ENCODE data around the gene FSHR.

FSHR gene

DNA sequence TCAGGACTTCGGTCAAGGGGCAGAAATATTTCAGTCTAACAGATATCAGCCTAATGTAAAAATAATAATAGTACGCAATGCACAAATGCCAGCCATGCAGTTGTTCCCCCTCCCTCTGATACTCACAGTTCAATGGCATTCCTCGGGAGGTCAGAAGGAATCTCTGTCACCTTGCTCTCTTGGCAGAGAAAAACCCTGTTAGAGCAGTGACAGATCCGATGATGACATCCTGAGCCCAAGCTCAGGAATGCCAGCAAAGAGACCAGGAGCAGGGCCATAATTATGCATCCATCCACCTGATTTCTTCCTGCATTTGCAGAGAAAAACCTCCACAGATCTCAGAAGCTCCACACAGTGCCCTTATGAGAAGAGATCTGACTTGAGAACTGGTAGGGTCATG, at the start of gene FSHR:
Gene FSHR (minus strand): TSS at position 376 of the 400 bp plus-strand sequence. CDS start 98 bp downstream, at position 278.
- DNase-seq (ENCODE audit: low read depth in 3 of 3, low spot score in 1 of 3): no peak

GRCh38 chr2:49199266-49199665, 45.0 kb upstream of the FSHR start:
- DNase-seq (ENCODE audit: low read depth in 3 of 3, low spot score in 1 of 3): no peak

- DNase-seq (ENCODE audit: low read depth in 3 of 3, low spot score in 1 of 3): no peak
Observed at GRCh38 chr2:49194701-49195100, 40.4 kb upstream of the FSHR start.

DNA sequence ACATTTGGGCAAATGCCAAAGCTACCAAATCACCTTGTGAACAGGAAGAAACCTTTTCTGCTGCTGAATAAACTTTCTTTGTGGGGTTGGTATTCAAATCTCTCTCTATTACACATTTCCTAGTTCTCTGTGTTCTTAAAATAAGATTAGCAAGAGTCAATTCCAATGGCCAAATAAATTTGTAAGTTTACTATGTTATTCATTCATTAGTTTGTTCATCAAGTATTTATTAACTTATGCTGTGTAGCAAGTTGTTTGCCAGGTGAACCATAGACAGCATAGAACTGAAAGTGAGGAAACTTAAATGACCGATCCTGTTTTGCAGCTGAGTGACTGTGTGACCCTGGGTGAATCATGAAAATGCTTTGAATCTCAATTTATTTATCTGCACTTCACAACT, 37.7 kb upstream of the FSHR start:
- no peak for DNase-seq (ENCODE audit: low read depth in 3 of 3, low spot score in 1 of 3)

DNA sequence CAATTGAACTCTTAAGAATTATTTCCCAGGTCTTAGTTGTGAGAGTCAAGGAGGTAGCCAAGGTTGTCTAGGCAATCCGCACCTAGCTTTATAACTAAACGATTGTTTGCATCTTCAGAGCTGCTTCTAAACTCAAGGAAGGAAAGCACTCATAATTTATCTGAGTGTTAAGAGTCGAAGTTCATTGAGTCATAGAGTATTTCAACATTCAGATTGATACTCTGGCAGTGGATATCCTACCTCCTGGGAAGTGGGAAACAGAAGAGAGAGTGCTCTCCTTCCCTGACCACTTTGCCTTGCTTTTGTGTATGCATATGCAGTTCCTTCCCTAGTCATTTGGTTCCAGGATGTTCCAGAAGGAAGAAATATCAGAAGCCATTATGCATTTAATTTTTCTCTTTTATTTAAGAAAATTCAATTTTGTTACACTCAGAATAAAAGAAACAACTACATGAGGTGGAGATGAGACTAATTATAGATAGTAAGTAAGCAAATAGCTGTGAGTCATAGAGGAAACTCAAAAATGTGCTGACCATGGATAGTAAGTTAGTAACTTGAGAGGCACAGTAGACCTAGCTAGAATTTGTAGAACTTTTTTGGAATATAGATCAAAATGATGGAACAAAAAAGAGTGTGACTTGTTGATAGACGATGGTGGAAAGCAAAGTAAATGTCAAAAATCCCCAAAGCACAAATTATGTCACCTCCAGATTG, 35.4 kb upstream of the FSHR start:
- DNase-seq (ENCODE audit: low read depth in 3 of 3, low spot score in 1 of 3): no peak

GRCh38 chr2:49186050-49186648, 31.8 kb upstream of the FSHR start:
- DNase-seq (ENCODE audit: low read depth in 3 of 3, low spot score in 1 of 3): no peak

- no peak for DNase-seq (ENCODE audit: low read depth in 3 of 3, low spot score in 1 of 3)
Observed at GRCh38 chr2:49178656-49179055, 24.3 kb upstream of the FSHR start.

DNA sequence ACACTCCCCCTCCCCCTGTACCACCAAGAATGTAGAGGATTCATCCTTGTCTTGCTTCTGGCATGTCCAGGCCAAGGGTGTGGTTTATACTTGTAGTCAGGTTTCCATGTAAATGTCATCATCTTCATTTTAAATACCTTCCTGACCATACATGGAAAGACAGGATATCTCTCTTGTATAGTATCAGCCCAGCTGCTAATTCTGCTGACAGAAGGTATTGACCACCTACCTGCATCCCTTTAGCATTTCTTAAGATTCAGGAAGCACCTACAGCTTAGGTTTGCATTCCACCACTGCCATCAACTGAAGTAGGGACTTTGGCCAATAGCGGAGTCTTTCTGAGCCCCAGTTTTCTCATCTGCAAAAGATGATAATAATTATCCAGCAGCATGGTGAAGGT, 22.9 kb upstream of the FSHR start:
- DNase-seq (ENCODE audit: low read depth in 3 of 3, low spot score in 1 of 3): no peak

- no peak for DNase-seq (ENCODE audit: low read depth in 3 of 3, low spot score in 1 of 3)
Observed at GRCh38 chr2:49175831-49176230, 21.5 kb upstream of the FSHR start.

DNA sequence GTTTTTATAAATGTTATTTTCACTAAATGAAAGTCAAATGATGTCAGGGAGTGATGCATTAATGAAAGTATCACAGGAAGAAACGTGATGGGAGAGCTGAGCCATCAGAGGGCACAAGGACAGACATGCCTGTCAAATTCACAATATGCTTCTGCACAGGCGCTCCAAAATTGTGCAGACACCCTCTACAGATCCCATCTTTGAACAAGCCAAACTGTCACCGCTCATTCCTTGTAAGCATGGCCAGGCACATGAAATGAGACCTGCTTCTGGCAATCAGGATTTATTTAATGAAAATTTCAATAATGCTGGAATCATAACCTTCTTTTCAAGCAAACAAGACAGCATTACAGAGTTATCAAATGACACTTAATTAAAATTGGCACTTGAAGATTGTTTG, 20.4 kb upstream of the FSHR start:
- no peak for DNase-seq (ENCODE audit: low read depth in 3 of 3, low spot score in 1 of 3)

GRCh38 chr2:49167131-49167530, 12.8 kb upstream of the FSHR start:
- DNase-seq (ENCODE audit: low read depth in 3 of 3, low spot score in 1 of 3): no peak

- DNase-seq (ENCODE audit: low read depth in 3 of 3, low spot score in 1 of 3): no peak
Observed at GRCh38 chr2:49165662-49166061, 11.3 kb upstream of the FSHR start.

GRCh38 chr2:49164729-49165128, 10.4 kb upstream of the FSHR start:
- DNase-seq (ENCODE audit: low read depth in 3 of 3, low spot score in 1 of 3): no peak

GRCh38 chr2:49162151-49162550, 7.8 kb upstream of the FSHR start:
- no peak for DNase-seq (ENCODE audit: low read depth in 3 of 3, low spot score in 1 of 3)

- DNase-seq (ENCODE audit: low read depth in 3 of 3, low spot score in 1 of 3): no peak
Observed at GRCh38 chr2:49154891-49155290, 576 bp upstream of the FSHR start.

DNA sequence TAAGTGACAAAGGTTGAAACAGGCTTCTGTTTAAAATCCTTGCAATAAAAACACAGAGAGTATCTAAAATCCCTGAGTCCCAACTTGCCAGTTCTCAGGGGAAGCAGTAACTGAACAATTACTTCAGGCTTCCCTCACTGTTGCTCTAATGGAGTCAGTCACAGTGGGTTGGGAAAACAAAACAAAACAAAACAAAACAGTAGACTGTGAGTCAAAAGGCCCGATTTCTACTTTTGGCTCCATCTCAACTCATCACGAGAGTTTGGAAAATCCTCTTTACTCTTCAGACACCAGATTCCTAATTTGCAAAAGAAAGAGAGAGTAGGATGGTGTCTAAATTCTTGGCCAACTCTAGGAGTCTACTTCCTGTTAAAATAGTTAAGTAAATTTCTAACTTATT, 1.1 kb downstream of the FSHR start:
- no peak for DNase-seq (ENCODE audit: low read depth in 3 of 3, low spot score in 1 of 3)

- no peak for DNase-seq (ENCODE audit: low read depth in 3 of 3, low spot score in 1 of 3)
Observed at GRCh38 chr2:49152824-49153223, 1.5 kb downstream of the FSHR start.

DNA sequence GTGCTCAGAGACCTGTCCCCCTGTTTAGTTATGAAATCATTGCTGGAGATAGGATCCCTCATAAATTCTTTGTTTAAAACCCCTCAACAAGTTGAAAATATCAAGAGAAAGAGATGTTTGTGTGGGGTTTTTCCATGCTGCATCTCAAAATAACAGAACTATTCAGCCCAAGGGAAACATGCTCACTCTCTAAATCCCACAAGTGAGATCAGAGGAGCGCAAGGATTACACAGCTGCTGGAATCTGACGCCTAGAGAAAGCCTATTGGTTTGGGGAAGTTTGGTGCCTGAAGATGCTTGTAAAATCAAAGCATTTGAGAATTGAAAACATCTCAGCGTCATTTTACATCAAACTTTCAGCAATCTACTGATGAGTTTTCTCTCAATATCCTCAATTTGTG, 7.9 kb downstream of the FSHR start:
- DNase-seq (ENCODE audit: low read depth in 3 of 3, low spot score in 1 of 3): no peak

GRCh38 chr2:49131801-49132200, 22.5 kb downstream of the FSHR start:
- no peak for DNase-seq (ENCODE audit: low read depth in 3 of 3, low spot score in 1 of 3)

DNA sequence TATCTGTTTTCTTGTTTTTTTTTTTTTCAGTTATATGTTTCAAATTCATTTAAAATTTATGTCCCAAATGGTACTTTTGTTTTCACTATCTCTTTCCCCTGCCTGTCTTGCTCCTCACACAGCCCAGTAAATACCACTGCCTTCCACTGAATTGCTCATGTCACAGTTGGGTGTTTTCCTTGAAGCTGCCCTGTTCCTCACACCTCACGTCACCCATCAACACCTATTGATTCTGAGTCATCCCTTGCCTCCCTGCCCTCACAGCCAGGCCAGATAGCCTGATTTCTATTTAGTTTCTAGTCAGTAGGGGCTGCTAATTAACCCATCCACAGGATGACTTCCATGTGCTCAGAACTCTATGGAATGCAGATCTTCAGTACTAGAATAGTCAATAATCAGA, 25.3 kb downstream of the FSHR start:
- no peak for DNase-seq (ENCODE audit: low read depth in 3 of 3, low spot score in 1 of 3)

DNA sequence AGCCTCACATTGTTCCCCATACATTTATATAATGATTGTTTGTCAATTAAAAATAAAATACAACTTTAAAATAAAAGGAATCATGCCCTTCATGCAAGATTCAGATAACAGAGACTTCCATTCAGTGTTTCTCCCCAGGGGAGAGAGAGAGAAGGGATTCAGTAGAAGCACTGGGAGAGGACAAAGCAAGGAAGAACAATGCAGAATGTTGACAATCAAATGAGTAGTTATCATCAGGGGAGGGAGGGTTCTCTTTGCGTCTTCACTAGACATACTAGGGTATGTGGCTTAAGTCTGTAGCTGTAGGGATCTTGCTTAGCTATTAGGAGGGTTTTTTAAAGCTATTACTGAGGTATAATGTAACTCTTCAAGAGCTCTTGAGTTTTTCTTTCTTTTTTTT, 30.7 kb downstream of the FSHR start:
- no peak for DNase-seq (ENCODE audit: low read depth in 3 of 3, low spot score in 1 of 3)

DNA sequence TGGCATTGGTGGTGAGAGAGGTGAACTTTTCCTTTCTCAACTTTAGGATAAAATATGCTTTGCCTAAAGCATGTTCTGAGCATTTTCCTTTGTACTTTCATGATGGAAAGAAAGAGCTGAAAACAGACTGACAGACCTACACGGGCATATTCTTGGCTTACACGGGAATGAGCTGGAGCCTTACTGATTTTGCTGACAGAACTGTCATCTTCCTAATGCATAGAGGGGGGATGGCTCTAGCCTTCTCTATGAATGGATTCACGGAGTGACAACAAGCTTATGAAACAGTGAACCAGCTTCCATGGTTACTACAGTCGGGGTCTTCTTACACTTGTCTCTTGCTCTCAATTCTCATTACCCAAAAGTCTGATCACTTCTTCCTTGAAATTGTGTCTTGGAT, 32.2 kb downstream of the FSHR start:
- no peak for DNase-seq (ENCODE audit: low read depth in 3 of 3, low spot score in 1 of 3)

DNA sequence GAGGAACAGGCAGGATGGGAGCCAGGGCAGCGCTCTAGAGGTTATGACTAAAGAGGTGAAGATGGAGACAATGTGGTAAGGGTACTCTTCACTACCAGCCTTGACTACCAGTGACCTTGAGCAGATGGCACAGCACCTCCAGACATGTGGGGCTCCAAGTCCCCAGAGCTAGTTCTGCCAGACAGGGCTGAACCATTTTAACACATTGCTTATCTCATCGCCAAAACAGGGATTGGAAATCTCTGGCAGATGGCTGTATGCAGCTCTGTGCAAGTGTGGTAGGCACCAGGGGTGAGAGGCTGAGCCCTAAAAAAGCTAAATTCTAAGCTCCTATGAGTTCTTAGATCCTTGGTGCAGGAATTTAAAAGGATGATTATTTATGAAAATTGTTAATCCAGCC, 41.3 kb downstream of the FSHR start:
- DNase-seq (ENCODE audit: low read depth in 3 of 3, low spot score in 1 of 3): no peak
